H9 (cell line): ENCODE results near the gene APP. TPM values are rescaled to one million over a fixed set of nuclear protein-coding genes. Genes with fewer than 3 reads are reported as not detected.

Experiments
- DNase-seq: peaks from one replicate; pipeline ENCODE4 v3.0.0-alpha.2; 2017
- H2AFZ ChIP-seq: one replicate; pipeline ENCODE4 v1.6.1; 2013; ENCODE audit warnings: mild to moderate bottlenecking, low read length, control low read depth, moderate library complexity
- H2AK5ac ChIP-seq: 2 replicates; pipeline ENCODE4 v1.6.1; 2013; ENCODE audit warnings: low read length, control low read depth, mixed read lengths; ENCODE audit not compliant: insufficient read length
- H2BK120ac ChIP-seq: one replicate; pipeline ENCODE4 v1.6.1; 2013; ENCODE audit warnings: low read depth, mild to moderate bottlenecking, low read length, control low read depth, inconsistent platforms; ENCODE audit not compliant: poor library complexity, severe bottlenecking
- H2BK12ac ChIP-seq: 2 replicates; pipeline ENCODE4 v1.6.1; 2013; ENCODE audit warnings: low read length, control low read depth, mixed read lengths, low read depth; ENCODE audit not compliant: insufficient read length
- H2BK15ac ChIP-seq: 2 replicates; pipeline ENCODE4 v1.6.1; 2013; ENCODE audit warnings: low read depth, low read length, control low read depth
- H2BK20ac ChIP-seq: one replicate; pipeline ENCODE4 v1.6.1; 2013; ENCODE audit warnings: low read depth, mild to moderate bottlenecking, low read length, control low read depth, inconsistent platforms; ENCODE audit not compliant: poor library complexity, severe bottlenecking
- H2BK5ac ChIP-seq: 2 replicates; pipeline ENCODE4 v1.6.1; 2013; ENCODE audit warnings: low read length, control low read depth, mixed read lengths; ENCODE audit not compliant: insufficient read length
- H3K14ac ChIP-seq: 2 replicates; pipeline ENCODE4 v1.6.1; 2013; ENCODE audit warnings: low read length, control low read depth; ENCODE audit not compliant: insufficient read depth
- H3K18ac ChIP-seq: 2 replicates; pipeline ENCODE4 v1.6.1; 2013; ENCODE audit warnings: low read depth, mild to moderate bottlenecking, mixed read lengths, low read length, control low read depth; ENCODE audit not compliant: insufficient read length
- H3K23ac ChIP-seq: 2 replicates; pipeline ENCODE4 v1.6.1; 2013; ENCODE audit warnings: low read length, control low read depth, mixed read lengths, low read depth; ENCODE audit not compliant: insufficient read length
- H3K23me2 ChIP-seq: 2 replicates; pipeline ENCODE4 v1.6.1; 2013; ENCODE audit warnings: low read depth, mild to moderate bottlenecking, mixed read lengths, low read length, control low read depth; ENCODE audit not compliant: insufficient read length, poor library complexity, severe bottlenecking
- H3K27ac ChIP-seq: 2 replicates; pipeline ENCODE4 v1.5.1; 2013; ENCODE audit warnings: low read length, control low read depth, mixed read lengths, low read depth; ENCODE audit not compliant: insufficient read length
- H3K27me3 ChIP-seq: 2 replicates; pipeline ENCODE4 v1.6.1; 2013; ENCODE audit warnings: low read length, control low read depth, inconsistent platforms; ENCODE audit not compliant: insufficient read depth
- H3K4ac ChIP-seq: 2 replicates; pipeline ENCODE4 v1.6.1; 2013; ENCODE audit warnings: low read depth, mild to moderate bottlenecking, control low read depth, inconsistent platforms, low read length, moderate library complexity
- H3K4me1 ChIP-seq: 2 replicates; pipeline ENCODE4 v1.6.1; 2013; ENCODE audit warnings: low read length, control low read depth, inconsistent platforms; ENCODE audit not compliant: insufficient read depth
- H3K4me2 ChIP-seq: 2 replicates; pipeline ENCODE4 v1.6.1; 2013; ENCODE audit warnings: low read length, control low read depth, mixed read lengths; ENCODE audit not compliant: insufficient read length, insufficient read depth
- H3K56ac ChIP-seq: 2 replicates; pipeline ENCODE4 v1.6.1; 2013; ENCODE audit warnings: low read depth, mild to moderate bottlenecking, mixed read lengths, low read length, control low read depth; ENCODE audit not compliant: insufficient read length
- H3K79me1 ChIP-seq: 2 replicates; pipeline ENCODE4 v1.6.1; 2013; ENCODE audit warnings: low read depth, mild to moderate bottlenecking, moderate library complexity, low read length, control low read depth, inconsistent platforms; ENCODE audit not compliant: insufficient read depth, poor library complexity, severe bottlenecking
- H3K79me2 ChIP-seq: 2 replicates; pipeline ENCODE4 v1.6.1; 2013; ENCODE audit warnings: low read length, control low read depth, inconsistent platforms; ENCODE audit not compliant: insufficient read depth
- H3K9ac ChIP-seq: 2 replicates; pipeline ENCODE4 v1.6.1; 2013; ENCODE audit warnings: low read length, control low read depth, mixed read lengths; ENCODE audit not compliant: insufficient read length; ENCODE audit errors: extremely low read depth
- H3K9me3 ChIP-seq: one replicate; pipeline ENCODE4 v1.6.1; 2013; ENCODE audit warnings: low read depth, low read length, inconsistent platforms; ENCODE audit not compliant: control insufficient read depth
- H3T11ph ChIP-seq: one replicate; pipeline ENCODE4 v1.6.1; 2013; ENCODE audit warnings: mild to moderate bottlenecking, low read length, control low read depth, inconsistent platforms
- H4K20me1 ChIP-seq: one replicate; pipeline ENCODE4 v1.6.1; 2013; ENCODE audit not compliant: control insufficient read depth, insufficient read length, insufficient read depth
- H4K5ac ChIP-seq: 2 replicates; pipeline ENCODE4 v1.6.1; 2013; ENCODE audit warnings: low read depth, mild to moderate bottlenecking, mixed read lengths, low read length, control low read depth; ENCODE audit not compliant: insufficient read length
- H4K8ac ChIP-seq: replicated peaks from 2 replicates; pipeline ENCODE4 v1.6.1; 2013; ENCODE audit warnings: low read length, control low read depth, mixed read lengths, low read depth; ENCODE audit not compliant: insufficient read length
- H4K91ac ChIP-seq: 2 replicates; pipeline ENCODE4 v1.6.1; 2013; ENCODE audit warnings: low read depth, mild to moderate bottlenecking, moderate library complexity, mixed read lengths, low read length, control low read depth; ENCODE audit not compliant: insufficient read length
- H3K27ac Mint-ChIP-seq, 3 experiments: 2 replicates in 2 of 3; 3 replicates in 1 of 3; pipeline ENCODE4 v1.8.0; 2020 to 2021; ENCODE audit warnings: mixed read lengths in 3 of 3, mild to moderate bottlenecking in 1 of 3, moderate library complexity in 1 of 3
- H3K27me3 Mint-ChIP-seq: 2 replicates; pipeline ENCODE4 v1.8.0; 2021; ENCODE audit warnings: low read depth, mild to moderate bottlenecking, moderate library complexity, mixed read lengths
- H3K36me3 Mint-ChIP-seq, 3 experiments: 2 replicates in 2 of 3; 3 replicates in 1 of 3; pipeline ENCODE4 v1.8.0; 2020 to 2021; ENCODE audit warnings: low read depth in 3 of 3, mixed read lengths in 3 of 3; ENCODE audit not compliant: insufficient read depth in 1 of 3
- H3K4me1 Mint-ChIP-seq, 2 experiments: 2 replicates each; pipeline ENCODE4 v1.8.0; 2020; ENCODE audit warnings: mixed read lengths in 2 of 2
- H3K4me3 Mint-ChIP-seq, 2 experiments: 2 replicates in 1 of 2; 3 replicates in 1 of 2; pipeline ENCODE4 v1.8.0; 2020 to 2021; ENCODE audit warnings: mild to moderate bottlenecking in 2 of 2, mixed read lengths in 2 of 2, moderate library complexity in 1 of 2
- H3K9me3 Mint-ChIP-seq, 2 experiments: 2 replicates in 1 of 2; 3 replicates in 1 of 2; pipeline ENCODE4 v1.8.0; 2020; ENCODE audit warnings: mild to moderate bottlenecking in 2 of 2, mixed read lengths in 2 of 2, moderate library complexity in 1 of 2
- CTCF ChIP-seq: fragments of 200-600 bp; sonication (generic); conservative IDR thresholded peaks from 3 replicates; pipeline ENCODE4 v1.8.0; 2021; ENCODE audit warnings: antibody characterized with exemption, mild to moderate bottlenecking
- WGBS: extraction: QIAGEN DNeasy Blood & Tissue Kit; methylation state at CpG from one replicate; pipeline ENCODE4 v1.1.7; 2013; ENCODE audit warnings: missing lambda C conversion rate, low lambda C conversion rate, mixed read lengths; ENCODE audit not compliant: insufficient read length; ENCODE audit errors: extremely low coverage; 5-methylcytosine and 5-hydroxymethylcytosine counted together
- total RNA-seq: library from RNA; stranded (reverse); gene quantifications from 2 replicates; pipeline ENCODE4 v1.2.1, GENCODE V29; 2021

The APP gene
- total RNA-seq, 1 experiment from 2014 or later, result 380 TPM

GRCh38 chr21:26052057-26052456, 118.5 kb downstream of the APP start:
- H3K27ac ChIP-seq, result no peak overlapping the region
- WGBS, result no CpG with 5 or more reads among the region's 2 CpGs

More at GRCh38 chr21:26052057-26052456, 118.5 kb downstream of the APP start:
- no peak overlapping the region for H3K9ac ChIP-seq
- H3K56ac ChIP-seq, result no peak overlapping the region
- no peak overlapping the region for H4K8ac ChIP-seq
- H4K20me1 ChIP-seq, result no peaks in the 10 kb centered on the region
- H3K14ac ChIP-seq, result no peak overlapping the region
- Mint-ChIP-seq H3K4me1 (peaks cover 18 to 25% of the 10 kb centered on the region in 2 experiments), H3K27me3 (no peaks in the 10 kb centered on the region; the same call in 1 of the 2 replicates), H3K27ac (no peak overlapping the region; a peak in 1 of 7 replicates), H3K9me3 (no peaks in the 10 kb centered on the region), H3K36me3 (peaks cover 32 to 41% (median 34%) of the 10 kb centered on the region in 3 experiments), H3K4me3 (no peak overlapping the region)
- H3K27me3 ChIP-seq, result no peaks in the 10 kb centered on the region
- peaks cover 4% of the 10 kb centered on the region for H3K79me1 ChIP-seq
- H4K91ac ChIP-seq, result no peak overlapping the region
- no peak overlapping the region for H2BK120ac ChIP-seq
- H3K18ac ChIP-seq, result no peak overlapping the region
- H3K23ac ChIP-seq, result no peak overlapping the region
- no peaks in the 10 kb centered on the region for H3K23me2 ChIP-seq
- no peaks in the 10 kb centered on the region for H3K9me3 ChIP-seq
- H3K4ac ChIP-seq, result no peak overlapping the region
- no peaks in the 10 kb centered on the region; the same call in 1 of the 2 replicates for H3K4me1 ChIP-seq
- no peak overlapping the region for H2BK20ac ChIP-seq
- no peak overlapping the region for H2AK5ac ChIP-seq
- H3K79me2 ChIP-seq, result peaks cover 13% of the 10 kb centered on the region; the same call in 1 of the 2 replicates
- no peak for TF ChIP-seq CTCF
- no peak overlapping the region for H2AFZ ChIP-seq
- no peak overlapping the region for H3K4me2 ChIP-seq
- no peak overlapping the region for H2BK15ac ChIP-seq
- DNase-seq, result no peak
- H4K5ac ChIP-seq, result no peak overlapping the region
- H3T11ph ChIP-seq, result no peak overlapping the region
- H2BK5ac ChIP-seq, result no peak overlapping the region
- no peak overlapping the region for H2BK12ac ChIP-seq
